ENCODE results near the gene AQP3.
"Not testable (repeated sequence)": the region's sequence is repeated elsewhere in the genome, so short reads cannot be mapped to it uniquely, and the experiment has no call there.

AQP3 gene

DNA sequence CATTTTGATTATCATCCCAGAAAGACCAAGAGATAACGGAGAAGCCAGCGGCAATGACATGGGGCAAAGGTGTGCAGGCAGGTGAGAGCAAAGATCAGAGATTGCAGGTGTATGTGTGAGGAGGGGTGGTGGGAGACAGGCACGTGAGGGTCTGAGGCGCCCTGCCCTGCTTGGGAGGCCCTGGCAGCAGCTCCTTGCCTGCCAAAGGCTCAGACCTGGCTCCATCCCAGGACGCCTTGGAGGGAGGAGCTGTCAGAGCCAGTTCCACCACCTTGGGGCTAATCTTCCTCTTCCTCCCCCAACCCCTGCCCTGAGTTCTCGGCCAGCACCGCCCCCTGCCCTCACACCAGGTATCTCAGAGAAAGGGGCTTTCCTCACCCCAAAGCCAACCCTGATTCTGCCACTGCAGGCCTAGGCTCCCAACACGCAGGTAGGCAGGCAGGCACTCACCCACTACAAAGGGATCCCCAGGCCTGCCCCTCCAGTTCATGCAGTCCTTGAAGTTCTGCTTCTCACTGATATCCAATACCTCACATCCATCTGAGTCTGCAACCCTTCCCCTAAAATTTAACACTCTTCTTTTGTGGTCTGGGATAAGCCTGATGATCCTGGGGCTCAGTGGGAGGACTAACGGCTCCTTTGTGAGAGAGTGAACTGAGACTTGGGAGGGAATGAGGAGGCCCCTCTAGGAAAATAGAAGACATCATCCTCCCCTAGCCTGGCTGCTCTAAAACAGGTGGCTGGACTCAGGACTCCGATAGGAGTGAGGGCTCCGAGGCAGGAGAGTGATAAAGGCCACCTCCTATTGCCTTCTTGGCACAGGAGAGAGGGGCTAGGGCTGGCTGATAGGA is 1.8 kb downstream of the AQP3 start:
- FAIRE-seq = no peak

DNA sequence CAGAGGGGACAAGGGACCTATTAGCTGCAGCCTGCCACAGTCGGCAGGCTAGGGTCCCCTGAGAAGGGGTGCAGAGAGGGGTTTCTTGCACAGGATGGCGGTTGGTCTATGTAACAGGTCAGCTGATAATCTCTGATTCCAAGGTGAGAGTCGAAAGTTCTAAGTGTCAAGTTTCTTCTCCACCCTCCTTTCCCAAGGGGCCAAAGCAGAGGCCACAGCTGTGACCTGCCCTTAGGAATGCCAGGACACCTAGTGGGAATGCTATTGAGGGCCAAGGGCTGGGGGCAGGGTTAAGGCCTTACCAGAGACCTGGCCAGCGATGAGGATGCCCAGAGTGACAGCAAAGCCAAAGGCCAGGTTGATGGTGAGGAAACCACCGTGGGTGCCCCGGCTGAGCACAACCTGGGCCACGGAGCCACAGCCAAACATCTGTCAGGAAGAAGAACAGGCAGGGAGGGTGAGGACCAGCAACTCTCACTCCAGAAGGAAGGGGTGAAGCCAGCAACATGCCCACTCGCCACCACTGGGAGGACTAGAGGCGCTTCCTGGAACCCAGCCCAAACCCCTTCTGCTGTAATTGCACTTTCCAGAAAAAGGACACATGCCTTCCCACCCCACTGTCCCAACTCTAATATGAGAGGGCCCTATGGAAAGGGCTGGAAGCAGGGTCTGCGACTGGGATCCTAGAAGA is 3.8 kb downstream of the AQP3 start:
- no peak for DNase-seq (ENCODE audit: insufficient read length, low spot score)

More for the DNA sequence above, 1.8 kb downstream of the AQP3 start:
- no peak for DNase-seq (ENCODE audit: insufficient read length, low spot score)

GRCh38 chr9:33443047-33443446 is 4.3 kb downstream of the AQP3 start:
- FAIRE-seq (no peak), DNase-seq (ENCODE audit: insufficient read length, low spot score) (no peak)

More for the DNA sequence above, 3.8 kb downstream of the AQP3 start:
- no peak for FAIRE-seq

DNA sequence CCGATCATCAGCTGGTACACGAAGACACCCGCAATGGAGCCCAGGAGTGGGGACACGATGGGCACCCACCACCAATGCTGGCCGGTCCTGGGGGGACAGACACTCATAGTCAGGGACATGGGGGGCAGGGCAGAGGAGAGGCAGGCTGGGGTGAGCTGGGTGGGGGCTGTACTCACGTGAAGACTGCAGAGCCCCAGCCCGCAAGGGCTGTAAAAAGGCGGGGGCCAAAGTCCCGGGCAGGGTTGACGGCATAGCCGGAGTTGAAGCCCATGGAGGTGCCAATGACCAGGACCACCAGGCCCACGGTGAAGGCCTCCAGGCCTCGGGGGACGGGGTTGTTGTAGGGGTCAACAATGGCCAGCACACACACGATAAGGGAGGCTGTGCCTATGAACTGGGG is 5.3 kb downstream of the AQP3 start:
- FAIRE-seq = no peak
- no peak for DNase-seq (ENCODE audit: insufficient read length, low spot score)

DNA sequence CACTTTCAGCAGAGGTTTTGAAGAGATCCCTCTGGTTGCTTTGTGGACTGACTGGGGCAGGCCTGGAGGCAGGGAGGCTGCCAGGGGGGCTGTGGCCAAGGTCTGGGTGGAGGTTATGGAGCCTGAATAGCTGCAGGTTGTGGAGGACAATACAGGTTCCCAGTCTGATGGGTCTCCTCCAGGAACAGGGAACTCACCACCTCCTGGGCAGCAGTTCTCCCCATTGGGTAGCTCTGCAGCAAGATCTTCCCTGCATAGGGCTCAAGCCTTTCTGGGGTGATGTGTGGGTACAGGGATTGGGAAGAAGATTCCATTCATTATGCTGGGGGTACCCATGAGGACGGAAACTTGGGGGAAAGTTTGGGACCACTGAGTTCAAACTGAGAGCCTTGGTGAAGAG is 6.8 kb downstream of the AQP3 start:
- FAIRE-seq (no peak), DNase-seq (ENCODE audit: insufficient read length, low spot score) (no peak)

DNA sequence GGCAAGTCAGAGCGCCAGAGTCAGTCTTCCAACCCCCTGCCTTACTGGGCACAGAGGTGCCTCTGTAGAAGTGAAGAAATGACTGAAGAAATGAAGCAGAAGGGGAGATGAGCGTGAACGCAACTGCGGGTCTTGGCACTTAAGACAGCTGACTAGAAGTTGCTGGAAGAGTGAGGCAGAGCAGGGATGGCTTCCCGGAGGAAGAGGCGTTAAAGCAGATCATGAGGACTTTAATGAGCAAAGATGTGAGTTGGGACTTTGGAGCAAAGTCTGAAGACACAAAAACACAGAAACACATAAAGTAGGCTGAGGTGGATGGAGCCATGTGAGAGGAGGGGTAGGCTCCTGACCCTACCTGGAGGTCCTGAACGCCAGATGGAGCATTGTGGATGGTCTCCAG is 7.2 kb downstream of the AQP3 start:
- FAIRE-seq (no peak), DNase-seq (ENCODE audit: insufficient read length, low spot score) (no peak)

DNA sequence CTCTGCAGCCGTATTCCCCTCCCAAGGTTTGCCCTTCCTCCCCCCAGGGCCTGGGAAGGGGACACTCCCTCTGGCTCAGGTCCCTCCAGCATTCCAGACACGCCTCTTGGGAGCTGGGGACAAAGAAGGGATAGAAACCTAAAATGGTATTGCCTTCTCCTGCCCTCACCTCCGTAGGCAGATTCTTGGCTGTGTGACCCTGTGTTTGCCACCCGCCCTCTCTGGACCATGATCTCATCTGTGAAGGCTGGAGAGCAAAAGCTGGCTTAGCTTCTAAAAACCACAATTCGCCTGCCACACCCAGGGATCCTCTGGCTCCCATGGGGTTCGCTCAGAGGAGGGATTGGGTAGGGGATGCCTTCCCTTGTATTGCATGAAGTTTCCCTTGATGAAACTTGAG is 7.7 kb downstream of the AQP3 start:
- FAIRE-seq (no peak), DNase-seq (ENCODE audit: insufficient read length, low spot score) (no peak)

- DNase-seq (ENCODE audit: insufficient read length, low spot score) (no peak), FAIRE-seq (no peak)
These were observed 8.3 kb downstream of the AQP3 start for GRCh38 chr9:33438926-33439680.

GRCh38 chr9:33437898-33438297 is 9.5 kb downstream of the AQP3 start:
- DNase-seq (ENCODE audit: insufficient read length, low spot score) (no peak), FAIRE-seq (no peak)

GRCh38 chr9:33437205-33437604 is 10.2 kb downstream of the AQP3 start:
- FAIRE-seq (no peak), DNase-seq (ENCODE audit: insufficient read length, low spot score) (no peak)

GRCh38 chr9:33436445-33436844 is 10.9 kb downstream of the AQP3 start:
- FAIRE-seq (no peak), DNase-seq (ENCODE audit: insufficient read length, low spot score) (no peak)

- no peak for DNase-seq (ENCODE audit: insufficient read length, low spot score)
These were observed 11.5 kb downstream of the AQP3 start for GRCh38 chr9:33435821-33436277.

GRCh38 chr9:33434317-33435105 is 12.9 kb downstream of the AQP3 start:
- FAIRE-seq = no peak
- no peak for DNase-seq (ENCODE audit: insufficient read length, low spot score)

More at GRCh38 chr9:33435821-33436277, 11.5 kb downstream of the AQP3 start:
- no peak for FAIRE-seq

GRCh38 chr9:33433871-33434270 is 13.5 kb downstream of the AQP3 start:
- FAIRE-seq (no peak), DNase-seq (ENCODE audit: insufficient read length, low spot score) (no peak)

DNA sequence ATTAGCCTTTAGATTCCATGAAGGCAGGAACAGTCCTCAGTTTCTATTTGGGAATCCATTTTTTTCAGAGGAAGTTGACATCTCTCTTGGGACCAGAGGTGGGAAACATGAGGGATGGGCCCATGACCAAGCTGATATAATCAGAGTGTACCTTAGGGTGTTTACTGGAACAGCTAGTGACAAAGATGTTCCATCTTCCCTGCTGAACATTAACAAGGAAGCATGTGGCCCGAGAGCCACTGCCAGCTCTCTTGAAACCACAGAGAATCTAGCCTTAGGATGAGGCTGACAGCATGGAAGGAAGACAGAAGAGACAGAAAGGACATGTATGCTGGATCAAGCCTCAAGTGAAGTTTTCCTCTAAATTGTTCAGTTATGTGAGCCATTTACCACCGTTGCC is 16.0 kb downstream of the AQP3 start:
- no peak for DNase-seq (ENCODE audit: insufficient read length, low spot score)
- FAIRE-seq = no peak

- FAIRE-seq = no peak
- DNase-seq (ENCODE audit: insufficient read length, low spot score) = no peak
These were observed 16.5 kb downstream of the AQP3 start for GRCh38 chr9:33430942-33431341.

DNA sequence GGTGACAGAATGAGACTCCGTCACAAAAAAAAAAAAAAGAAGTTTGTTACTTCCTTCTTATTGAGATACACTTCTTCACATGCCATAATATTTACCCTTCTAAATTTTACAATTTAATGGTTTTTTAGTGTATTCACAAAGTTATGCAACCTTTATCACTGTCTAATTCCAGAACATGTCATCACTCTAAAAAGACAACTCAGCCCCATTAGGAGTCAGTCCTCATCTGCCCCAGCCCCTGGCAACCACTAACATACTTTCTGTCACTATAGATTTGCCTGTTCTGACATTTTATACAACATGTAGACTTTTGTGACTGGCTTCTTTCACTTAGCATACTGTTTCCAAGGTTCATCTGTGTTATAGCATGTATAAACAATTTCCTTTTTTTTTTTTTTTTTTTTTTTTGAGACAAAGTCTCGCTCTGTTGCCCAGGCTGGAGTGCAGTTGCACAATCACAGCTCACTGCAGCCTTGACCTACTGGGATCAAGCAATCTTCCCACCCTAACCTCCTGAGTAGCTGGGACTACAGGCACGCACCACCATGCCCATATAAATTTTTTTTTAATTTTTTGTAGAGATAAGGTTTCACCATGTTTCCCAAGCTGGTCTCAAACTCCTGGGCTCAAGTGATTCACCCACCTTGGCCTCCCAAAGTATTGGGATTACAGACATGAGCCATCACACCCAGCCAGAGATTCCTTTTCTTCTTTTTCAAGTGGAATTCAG is 18.0 kb downstream of the AQP3 start:
- FAIRE-seq (no peak), DNase-seq (ENCODE audit: insufficient read length, low spot score) (no peak)

- no peak for FAIRE-seq
These were observed 20.5 kb downstream of the AQP3 start for GRCh38 chr9:33426843-33427293.

GRCh38 chr9:33425128-33425533 is 22.3 kb downstream of the AQP3 start:
- DNase-seq (ENCODE audit: insufficient read length, low spot score) (no peak), FAIRE-seq (no peak)

More at GRCh38 chr9:33426843-33427293, 20.5 kb downstream of the AQP3 start:
- DNase-seq (ENCODE audit: insufficient read length, low spot score) = no peak

- FAIRE-seq = not testable (repeated sequence)
These were observed 22.9 kb downstream of the AQP3 start for GRCh38 chr9:33424492-33424891.

More at GRCh38 chr9:33424492-33424891, 22.9 kb downstream of the AQP3 start:
- not testable (repeated sequence) for DNase-seq (ENCODE audit: insufficient read length, low spot score)

Data from HTR-8/SVneo (cell line).